ENCODE results near the gene PRR33.

The PRR33 gene

GRCh38 chr11:1896468-1896867 lies 4.8 kb upstream of the PRR33 start:
- H3K79me2 ChIP-seq (ENCODE audit: low read length) = no peaks in the 10 kb centered on the region
- peak overlapping the region; percentile 70 for H3K4me2 ChIP-seq (ENCODE audit: low read length)
- peak overlapping the region; percentile 64 for H3K4me3 ChIP-seq (ENCODE audit: low read length)
- H3K9me3 ChIP-seq (ENCODE audit: insufficient read depth, low read length) = no peaks in the 10 kb centered on the region
- H4K20me1 ChIP-seq (ENCODE audit: insufficient read depth, low read length) = peaks cover 6% of the 10 kb centered on the region; the same call in 1 of the 2 replicates
- TF ChIP-seq CTCF (IDR thresholded peaks at IDR 0.05; ENCODE audit: low read depth, low read length) (no peak), EZH2phosphoT487 (IDR thresholded peaks at IDR 0.05; ENCODE audit: low read depth) (no peak)
- H2AFZ ChIP-seq (ENCODE audit: low read depth, low read length) = peak overlapping the region; percentile 61
- peaks cover 11% of the 10 kb centered on the region for H3K4me1 ChIP-seq (ENCODE audit: low read length)
- H3K27me3 ChIP-seq (ENCODE audit: low read depth, low read length) = peaks cover 19% of the 10 kb centered on the region
- peak overlapping the region; percentile 28 for H3K9ac ChIP-seq (ENCODE audit: low read length)
- no peaks in the 10 kb centered on the region for H3K36me3 ChIP-seq (replicated peaks; ENCODE audit: low read depth, low read length)
- H3K27ac ChIP-seq (ENCODE audit: low read length) = no peak overlapping the region

- H3K9me3 ChIP-seq (ENCODE audit: insufficient read depth, low read length) = no peaks in the 10 kb centered on the region
- peaks cover 15% of the 10 kb centered on the region for H4K20me1 ChIP-seq (ENCODE audit: insufficient read depth, low read length)
- H2AFZ ChIP-seq (ENCODE audit: low read depth, low read length) = no peak overlapping the region
- H3K79me2 ChIP-seq (ENCODE audit: low read length) = no peaks in the 10 kb centered on the region
- peaks cover 19% of the 10 kb centered on the region for H3K27me3 ChIP-seq (ENCODE audit: low read depth, low read length)
- H3K27ac ChIP-seq (ENCODE audit: low read length) = no peak overlapping the region
- no peak overlapping the region for H3K9ac ChIP-seq (ENCODE audit: low read length)
- TF ChIP-seq EZH2phosphoT487 (IDR thresholded peaks at IDR 0.05; ENCODE audit: low read depth) (no peak), CTCF (IDR thresholded peaks at IDR 0.05; ENCODE audit: low read depth, low read length) (no peak)
- no peak overlapping the region for H3K4me3 ChIP-seq (ENCODE audit: low read length)
- H3K4me2 ChIP-seq (ENCODE audit: low read length) = no peak overlapping the region
- peaks cover 11% of the 10 kb centered on the region for H3K4me1 ChIP-seq (ENCODE audit: low read length)
- H3K36me3 ChIP-seq (replicated peaks; ENCODE audit: low read depth, low read length) = no peaks in the 10 kb centered on the region
These were observed 3.1 kb upstream of the PRR33 start for GRCh38 chr11:1894759-1895158.

- H3K27ac ChIP-seq (ENCODE audit: low read length) = no peak overlapping the region
- H4K20me1 ChIP-seq (ENCODE audit: insufficient read depth, low read length) = peaks cover 19% of the 10 kb centered on the region
- no peak for TF ChIP-seq EZH2phosphoT487 (IDR thresholded peaks at IDR 0.05; ENCODE audit: low read depth)
- H3K36me3 ChIP-seq (replicated peaks; ENCODE audit: low read depth, low read length) = peaks cover under 1% of the 10 kb centered on the region
- H3K27me3 ChIP-seq (ENCODE audit: low read depth, low read length) = peaks cover 13% of the 10 kb centered on the region
- H3K4me2 ChIP-seq (ENCODE audit: low read length) = no peak overlapping the region
- no peaks in the 10 kb centered on the region for H3K79me2 ChIP-seq (ENCODE audit: low read length)
- H3K9me3 ChIP-seq (ENCODE audit: insufficient read depth, low read length) = no peaks in the 10 kb centered on the region
- H3K4me1 ChIP-seq (ENCODE audit: low read length) = peaks cover 11% of the 10 kb centered on the region
- H3K9ac ChIP-seq (ENCODE audit: low read length) = no peak overlapping the region
- no peak overlapping the region for H2AFZ ChIP-seq (ENCODE audit: low read depth, low read length)
- no peak overlapping the region for H3K4me3 ChIP-seq (ENCODE audit: low read length)
These were observed 2.1 kb upstream of the PRR33 start for GRCh38 chr11:1893581-1894359.

- Histone ChIP-seq H3K27ac (ENCODE audit: low read length) (no peak overlapping the region), H2AFZ (ENCODE audit: low read depth, low read length) (no peak overlapping the region), H3K79me2 (ENCODE audit: low read length) (no peaks in the 10 kb centered on the region), H3K4me3 (ENCODE audit: low read length) (no peak overlapping the region), H3K27me3 (ENCODE audit: low read depth, low read length) (peaks cover 11% of the 10 kb centered on the region), H3K4me1 (ENCODE audit: low read length) (peaks cover 11% of the 10 kb centered on the region), H3K36me3 (replicated peaks; ENCODE audit: low read depth, low read length) (peaks cover 13% of the 10 kb centered on the region), H3K4me2 (ENCODE audit: low read length) (no peak overlapping the region), H4K20me1 (ENCODE audit: insufficient read depth, low read length) (peaks cover 28% of the 10 kb centered on the region), H3K9me3 (ENCODE audit: insufficient read depth, low read length) (no peaks in the 10 kb centered on the region), H3K9ac (ENCODE audit: low read length) (no peak overlapping the region)
- TF ChIP-seq CTCF (IDR thresholded peaks at IDR 0.05; ENCODE audit: low read depth, low read length) = no peak
- no peak for TF ChIP-seq EZH2phosphoT487 (IDR thresholded peaks at IDR 0.05; ENCODE audit: low read depth)
These were observed 863 bp upstream of the PRR33 start for GRCh38 chr11:1892558-1892957.

Measured in OCI-LY3 (cell line).